ENCODE data around the gene KCTD8.

Gene KCTD8

GRCh38 chr4:44162538-44163270 is 285.9 kb downstream of the KCTD8 start:
- no peak for DNase-seq (ENCODE audit: low read depth)

DNA sequence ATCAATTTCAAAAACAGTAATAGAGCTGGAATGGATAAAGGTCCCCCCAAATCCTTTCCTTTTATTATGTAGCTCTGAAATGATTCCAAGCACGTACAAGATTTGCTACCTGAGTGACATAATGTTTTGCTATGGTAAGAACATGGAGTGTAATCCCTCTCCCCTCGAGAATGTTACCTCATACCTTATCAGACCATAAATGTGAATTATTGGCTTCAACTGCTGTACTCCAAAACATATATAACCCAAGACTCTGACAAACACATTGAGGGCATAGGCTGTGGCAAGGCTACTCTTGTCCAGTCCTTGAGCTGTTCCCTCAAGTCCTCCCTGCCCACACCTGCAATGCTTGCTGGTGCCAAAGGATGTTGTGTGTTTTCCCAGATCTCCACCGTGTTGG is 286.9 kb downstream of the KCTD8 start:
- no peak for DNase-seq (ENCODE audit: low read depth)

- DNase-seq (ENCODE audit: low read depth) = no peak
Measured at GRCh38 chr4:44160776-44161367, 287.7 kb downstream of the KCTD8 start.

GRCh38 chr4:44159991-44160390 is 288.6 kb downstream of the KCTD8 start:
- no peak for DNase-seq (ENCODE audit: low read depth)

DNA sequence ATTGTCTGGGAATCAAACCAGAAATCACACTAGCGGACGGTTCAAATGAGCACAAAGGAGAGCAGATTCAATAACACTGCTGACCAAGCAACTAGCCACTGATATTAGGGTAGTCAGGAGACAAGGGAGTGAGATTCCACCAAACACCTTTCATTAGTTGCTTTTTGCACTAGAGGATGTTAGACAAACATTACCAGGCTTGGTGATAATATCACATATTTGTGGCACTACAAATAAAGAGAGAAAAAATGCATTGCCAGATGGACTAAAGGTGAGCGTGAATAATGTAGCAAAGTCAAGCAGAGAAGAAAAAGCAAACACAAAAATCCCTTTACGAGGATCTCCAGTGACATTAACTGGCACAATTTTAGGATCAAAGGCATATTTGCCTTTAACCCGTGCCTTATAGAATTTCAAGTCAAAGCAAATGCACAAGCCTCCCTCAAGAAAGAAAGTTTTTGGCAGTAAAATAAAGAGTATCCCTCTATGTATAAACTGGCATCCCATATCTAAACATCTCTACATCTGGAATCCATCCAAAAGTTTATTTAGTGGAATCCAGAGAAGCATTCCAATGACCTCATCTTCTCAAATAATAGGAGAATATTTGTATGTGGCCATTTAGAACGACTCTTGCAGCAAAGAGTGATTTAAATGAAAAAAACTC is 290.9 kb downstream of the KCTD8 start:
- no peak for DNase-seq (ENCODE audit: low read depth)

DNA sequence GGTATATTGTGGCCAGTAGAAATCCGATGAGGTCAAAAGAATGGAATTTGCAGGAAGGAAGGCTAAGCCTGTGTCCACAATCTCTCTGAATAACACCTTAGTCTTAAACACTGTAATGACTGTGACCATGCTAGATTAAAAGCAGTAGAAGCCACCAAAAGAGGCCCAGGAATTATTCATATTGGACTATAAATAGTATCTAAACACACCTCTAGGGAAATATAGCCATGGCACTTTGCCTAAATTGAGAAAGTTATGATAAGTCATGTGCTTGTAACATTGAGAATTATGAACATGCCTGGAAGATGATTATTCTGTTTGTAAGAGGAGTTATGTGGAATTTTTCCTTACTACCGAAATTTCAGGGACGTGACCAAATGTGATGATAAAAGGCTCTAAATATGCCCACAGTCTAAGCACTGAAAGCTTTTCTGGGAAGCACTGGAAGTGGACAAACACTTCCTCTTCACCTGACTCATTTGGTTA is 298.5 kb downstream of the KCTD8 start:
- DNase-seq (ENCODE audit: low read depth) = peak; percentile 18

- DNase-seq (ENCODE audit: low read depth) = no peak
Measured at GRCh38 chr4:44149282-44149681, 299.3 kb downstream of the KCTD8 start.

- DNase-seq (ENCODE audit: low read depth) = no peak
Measured at GRCh38 chr4:44147571-44148075, 301.0 kb downstream of the KCTD8 start.

- no peak for DNase-seq (ENCODE audit: low read depth)
Measured at GRCh38 chr4:44146516-44146915, 302.1 kb downstream of the KCTD8 start.

GRCh38 chr4:44145868-44146267 is 302.7 kb downstream of the KCTD8 start:
- DNase-seq (ENCODE audit: low read depth) = peak; percentile 23

GRCh38 chr4:44132526-44132925 is 316.1 kb downstream of the KCTD8 start:
- DNase-seq (ENCODE audit: low read depth) = no peak

Data from non-pigmented ciliary epithelial cell (primary cell).